GM03348 (cell line): ENCODE data around the gene ENO1.

Experiments used
- DNase-seq: peaks from one replicate; pipeline ENCODE4 v3.0.0; 2012; ENCODE audit warnings: low spot score

Gene ENO1

DNA sequence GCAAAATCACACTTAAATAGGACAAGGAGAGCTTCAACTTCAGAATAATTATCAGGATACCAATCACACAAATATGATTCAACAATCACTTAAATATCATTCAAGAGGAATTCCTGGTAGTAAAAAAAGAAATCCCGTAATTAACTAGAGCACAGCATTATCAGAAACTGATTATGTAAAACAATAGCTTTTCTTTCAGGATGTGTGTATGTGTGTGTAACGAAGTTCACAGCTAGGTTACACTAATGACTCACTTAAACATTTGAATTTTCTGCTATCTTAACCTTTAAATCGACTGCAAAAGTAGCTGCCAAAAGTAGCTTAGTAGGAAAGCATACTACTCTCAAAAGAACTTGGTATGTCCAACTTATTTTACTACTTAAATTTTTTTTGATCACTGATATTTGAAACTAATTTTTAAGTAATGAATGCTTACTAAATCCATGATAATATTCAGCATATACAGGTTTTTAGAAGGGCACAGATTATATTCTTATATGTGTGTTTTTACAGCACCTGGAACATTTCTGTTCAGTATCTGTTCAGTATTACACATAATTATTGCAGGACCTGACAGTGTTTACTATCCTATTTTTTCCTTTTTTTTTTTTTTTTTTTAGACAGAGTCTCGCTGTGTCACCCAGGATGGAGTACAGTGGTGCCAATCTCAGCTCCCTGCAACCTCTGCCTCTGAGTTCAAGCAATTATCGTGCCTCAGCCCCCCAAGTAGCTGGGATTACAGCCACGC, 65.3 kb downstream of the ENO1 start:
- DNase-seq: no peak

DNA sequence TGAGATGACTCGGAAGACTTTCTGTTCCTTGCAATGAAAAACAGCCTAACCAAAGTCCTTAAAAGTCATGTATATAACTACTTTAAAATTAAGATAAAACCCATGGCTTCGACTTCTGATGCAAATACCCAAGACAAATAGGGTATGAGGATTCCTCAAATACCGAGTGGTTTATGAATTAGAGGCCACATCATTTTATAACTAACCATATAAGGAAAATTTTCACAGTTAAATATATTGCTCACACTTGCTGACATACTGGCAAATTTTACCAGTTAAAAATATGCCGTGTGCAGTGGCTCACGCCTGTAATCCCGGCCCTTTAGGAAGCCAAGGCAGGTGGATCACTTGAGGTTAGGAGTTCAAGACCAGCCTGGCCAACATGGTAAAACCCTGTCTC, 66.4 kb downstream of the ENO1 start:
- no peak for DNase-seq
